Measurements from ENCODE around the gene KAZALD1.
A peak's percentile ranks its signal among the peaks of the same experiment; 100 is the strongest.

KAZALD1 gene

DNA sequence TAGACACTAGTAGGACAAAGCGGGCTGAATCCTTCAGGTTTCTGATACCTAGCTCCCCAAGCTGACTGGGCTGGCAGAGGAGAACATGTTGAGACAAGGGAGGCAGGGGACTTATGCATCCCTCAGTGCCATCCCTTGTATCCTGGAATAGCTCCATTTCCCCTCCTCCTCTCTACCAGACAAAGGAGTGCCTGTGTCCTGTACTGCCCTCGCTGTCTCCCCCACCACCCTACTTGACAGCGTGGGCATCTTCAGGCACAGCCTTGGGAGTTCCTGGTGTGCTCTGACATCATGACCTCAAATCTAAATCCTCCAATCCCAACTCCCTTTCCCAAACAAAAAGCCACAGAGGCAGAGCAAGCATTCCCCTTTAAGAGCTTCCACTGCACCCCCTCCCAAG, 21.7 kb upstream of the KAZALD1 start:
- Histone ChIP-seq H4K91ac (ENCODE audit: low read depth, low read length) (no peak overlapping the region), H3K14ac (ENCODE audit: low read length) (no peak overlapping the region), H3K9me3 (ENCODE audit: insufficient read depth, low read depth, low read length) (no peaks in the 10 kb centered on the region), H2BK120ac (ENCODE audit: insufficient read depth, low read length, poor library complexity) (no peak overlapping the region), H2AFZ (ENCODE audit: insufficient read depth, low read length, poor library complexity) (no peak overlapping the region), H3K27me3 (ENCODE audit: insufficient read depth, low read length) (no peaks in the 10 kb centered on the region), H3K79me2 (ENCODE audit: control insufficient read depth, insufficient read depth, low read length, poor library complexity) (peaks cover 2% of the 10 kb centered on the region), H3K27ac (ENCODE audit: low read depth, low read length) (no peak overlapping the region), H2AK5ac (ENCODE audit: low read length) (no peak overlapping the region), H4K12ac (ENCODE audit: low read depth, low read length) (no peak overlapping the region), H3K4me3 (ENCODE audit: low read depth, low read length) (no peak overlapping the region), H3K9ac (ENCODE audit: low read length) (no peak overlapping the region), H3K79me1 (ENCODE audit: low read length) (peaks cover 7% of the 10 kb centered on the region), H2BK5ac (ENCODE audit: low read depth, low read length, poor library complexity) (no peak overlapping the region), H3K4ac (ENCODE audit: low read depth, low read length) (no peak overlapping the region), H3K23ac (ENCODE audit: low read length) (no peak overlapping the region), H3K36me3 (ENCODE audit: control insufficient read depth in 1 of 2, insufficient read depth in 2 of 2, low read length in 2 of 2) (peaks cover 21 to 25% of the 10 kb centered on the region in 2 experiments), H3K4me1 (ENCODE audit: control insufficient read depth in 1 of 2, insufficient read depth in 2 of 2, low read length in 2 of 2) (peaks cover 6% of the 10 kb centered on the region in 2 experiments), H2BK12ac (ENCODE audit: low read length) (no peak overlapping the region), H4K8ac (ENCODE audit: low read depth, low read length) (no peak overlapping the region), H3K4me2 (ENCODE audit: low read length) (no peak overlapping the region), H3K18ac (ENCODE audit: low read length) (no peak overlapping the region)
- WGBS (ENCODE audit: extremely low coverage, insufficient coverage, insufficient read length) = no CpG with 5 or more reads among the region's 3 CpGs
- DNase-seq = no peak

GRCh38 chr10:101040851-101041250, 20.9 kb upstream of the KAZALD1 start:
- Histone ChIP-seq H3K18ac (ENCODE audit: low read length) (no peak overlapping the region), H4K91ac (ENCODE audit: low read depth, low read length) (no peak overlapping the region), H3K23ac (ENCODE audit: low read length) (no peak overlapping the region), H3K9me3 (ENCODE audit: insufficient read depth, low read depth, low read length) (no peaks in the 10 kb centered on the region), H3K79me1 (ENCODE audit: low read length) (peaks cover 7% of the 10 kb centered on the region), H4K8ac (ENCODE audit: low read depth, low read length) (no peak overlapping the region), H3K79me2 (ENCODE audit: control insufficient read depth, insufficient read depth, low read length, poor library complexity) (peaks cover 2% of the 10 kb centered on the region), H3K4ac (ENCODE audit: low read depth, low read length) (no peak overlapping the region), H3K27ac (ENCODE audit: low read depth, low read length) (no peak overlapping the region), H3K4me2 (ENCODE audit: low read length) (no peak overlapping the region), H3K14ac (ENCODE audit: low read length) (no peak overlapping the region), H2BK12ac (ENCODE audit: low read length) (no peak overlapping the region), H3K36me3 (ENCODE audit: control insufficient read depth in 1 of 2, insufficient read depth in 2 of 2, low read length in 2 of 2) (peaks cover 16 to 20% of the 10 kb centered on the region in 2 experiments), H2BK5ac (ENCODE audit: low read depth, low read length, poor library complexity) (no peak overlapping the region), H2AFZ (ENCODE audit: insufficient read depth, low read length, poor library complexity) (no peak overlapping the region), H4K12ac (ENCODE audit: low read depth, low read length) (no peak overlapping the region), H3K4me3 (ENCODE audit: low read depth, low read length) (no peak overlapping the region), H2BK120ac (ENCODE audit: insufficient read depth, low read length, poor library complexity) (no peak overlapping the region), H3K4me1 (ENCODE audit: control insufficient read depth in 1 of 2, insufficient read depth in 2 of 2, low read length in 2 of 2) (peaks cover 6% of the 10 kb centered on the region in 2 experiments), H2AK5ac (ENCODE audit: low read length) (no peak overlapping the region), H3K9ac (ENCODE audit: low read length) (no peak overlapping the region), H3K27me3 (ENCODE audit: insufficient read depth, low read length) (peaks cover 2% of the 10 kb centered on the region)
- WGBS (ENCODE audit: extremely low coverage, insufficient coverage, insufficient read length) = no CpG with 5 or more reads among the region's 2 CpGs
- DNase-seq = no peak

GRCh38 chr10:101041252-101041761, 20.5 kb upstream of the KAZALD1 start:
- Histone ChIP-seq H2BK12ac (ENCODE audit: low read length) (no peak overlapping the region), H3K4me2 (ENCODE audit: low read length) (no peak overlapping the region), H2AFZ (ENCODE audit: insufficient read depth, low read length, poor library complexity) (no peak overlapping the region), H3K9me3 (ENCODE audit: insufficient read depth, low read depth, low read length) (no peaks in the 10 kb centered on the region), H4K12ac (ENCODE audit: low read depth, low read length) (no peak overlapping the region), H3K4me3 (ENCODE audit: low read depth, low read length) (no peak overlapping the region), H3K4ac (ENCODE audit: low read depth, low read length) (no peak overlapping the region), H2AK5ac (ENCODE audit: low read length) (no peak overlapping the region), H3K18ac (ENCODE audit: low read length) (no peak overlapping the region), H4K91ac (ENCODE audit: low read depth, low read length) (no peak overlapping the region), H3K27me3 (ENCODE audit: insufficient read depth, low read length) (peaks cover 6% of the 10 kb centered on the region), H2BK5ac (ENCODE audit: low read depth, low read length, poor library complexity) (no peak overlapping the region), H3K9ac (ENCODE audit: low read length) (no peak overlapping the region), H3K4me1 (ENCODE audit: control insufficient read depth in 1 of 2, insufficient read depth in 2 of 2, low read length in 2 of 2) (peaks cover 6% of the 10 kb centered on the region in 2 experiments), H3K27ac (ENCODE audit: low read depth, low read length) (no peak overlapping the region), H3K79me1 (ENCODE audit: low read length) (peaks cover 7% of the 10 kb centered on the region), H3K79me2 (ENCODE audit: control insufficient read depth, insufficient read depth, low read length, poor library complexity) (peaks cover 2% of the 10 kb centered on the region), H4K8ac (ENCODE audit: low read depth, low read length) (no peak overlapping the region), H2BK120ac (ENCODE audit: insufficient read depth, low read length, poor library complexity) (no peak overlapping the region), H3K23ac (ENCODE audit: low read length) (no peak overlapping the region), H3K14ac (ENCODE audit: low read length) (no peak overlapping the region), H3K36me3 (ENCODE audit: control insufficient read depth in 1 of 2, insufficient read depth in 2 of 2, low read length in 2 of 2) (peaks cover 13 to 16% of the 10 kb centered on the region in 2 experiments)
- DNase-seq = peak; percentile 23 to 70
- no CpG with 5 or more reads among the region's 6 CpGs for WGBS (ENCODE audit: extremely low coverage, insufficient coverage, insufficient read length)

DNA sequence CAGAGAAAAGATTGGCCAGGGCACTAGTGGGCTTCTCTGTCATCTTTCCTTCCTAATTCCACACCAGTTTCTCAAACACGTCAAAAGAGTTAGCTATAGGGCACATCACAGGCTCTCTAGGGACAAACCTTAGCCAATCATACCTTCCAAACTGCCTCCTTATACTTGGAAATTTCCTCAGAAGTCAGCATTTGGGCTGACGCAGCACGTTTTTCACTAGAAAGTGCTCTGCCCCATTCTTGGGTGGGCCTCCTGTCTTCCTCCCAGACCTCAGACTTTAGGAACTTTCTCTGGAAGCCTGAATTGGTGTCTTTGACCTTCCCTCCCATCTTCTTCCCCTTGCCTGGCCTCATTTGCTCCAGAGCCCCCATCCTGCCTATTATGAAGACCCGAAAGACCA, 19.7 kb upstream of the KAZALD1 start:
- peaks cover 2% of the 10 kb centered on the region for H3K79me2 ChIP-seq (ENCODE audit: control insufficient read depth, insufficient read depth, low read length, poor library complexity)
- H4K91ac ChIP-seq (ENCODE audit: low read depth, low read length) = no peak overlapping the region
- H3K27me3 ChIP-seq (ENCODE audit: insufficient read depth, low read length) = peaks cover 14% of the 10 kb centered on the region
- no peak overlapping the region for H2BK120ac ChIP-seq (ENCODE audit: insufficient read depth, low read length, poor library complexity)
- no peaks in the 10 kb centered on the region for H3K9me3 ChIP-seq (ENCODE audit: insufficient read depth, low read depth, low read length)
- no peak overlapping the region for H3K14ac ChIP-seq (ENCODE audit: low read length)
- H3K79me1 ChIP-seq (ENCODE audit: low read length) = peaks cover 7% of the 10 kb centered on the region
- H4K12ac ChIP-seq (ENCODE audit: low read depth, low read length) = no peak overlapping the region
- no peak overlapping the region for H2BK5ac ChIP-seq (ENCODE audit: low read depth, low read length, poor library complexity)
- peaks cover 6% of the 10 kb centered on the region in 2 experiments for H3K4me1 ChIP-seq (ENCODE audit: control insufficient read depth in 1 of 2, insufficient read depth in 2 of 2, low read length in 2 of 2)
- no peak for DNase-seq
- H3K4ac ChIP-seq (ENCODE audit: low read depth, low read length) = peak overlapping the region; percentile 6
- H2BK12ac ChIP-seq (ENCODE audit: low read length) = no peak overlapping the region
- H3K27ac ChIP-seq (ENCODE audit: low read depth, low read length) = peak overlapping the region; percentile 15
- H4K8ac ChIP-seq (ENCODE audit: low read depth, low read length) = peak overlapping the region; percentile 99
- WGBS (ENCODE audit: extremely low coverage, insufficient coverage, insufficient read length) = no CpG with 5 or more reads among the region's 4 CpGs
- no peak overlapping the region for H2AK5ac ChIP-seq (ENCODE audit: low read length)
- H3K9ac ChIP-seq (ENCODE audit: low read length) = no peak overlapping the region
- peak overlapping the region; percentile 31 for H3K4me3 ChIP-seq (ENCODE audit: low read depth, low read length)
- no peak overlapping the region for H3K23ac ChIP-seq (ENCODE audit: low read length)
- H3K18ac ChIP-seq (ENCODE audit: low read length) = peak overlapping the region; percentile 11
- peak overlapping the region; percentile 41 for H3K4me2 ChIP-seq (ENCODE audit: low read length)
- peak overlapping the region; percentile 2 for H2AFZ ChIP-seq (ENCODE audit: insufficient read depth, low read length, poor library complexity)
- peaks cover 5 to 8% of the 10 kb centered on the region in 2 experiments for H3K36me3 ChIP-seq (ENCODE audit: control insufficient read depth in 1 of 2, insufficient read depth in 2 of 2, low read length in 2 of 2)
